GM23248 (cell line): Measurements from ENCODE around the gene THAP4. TPM values are rescaled to one million over a fixed set of nuclear protein-coding genes. Genes with fewer than 3 reads are reported as not detected.

ENCODE experiments used
- DNase-seq: peaks from one replicate; pipeline ENCODE4 v3.0.0-alpha.2; 2015
- H2AFZ ChIP-seq: fragments of 200-600 bp; sonication (generic); 2 replicates; pipeline ENCODE4 v1.6.1; 2016; ENCODE audit warnings: antibody characterized with exemption
- H3F3A ChIP-seq: fragments of 200-600 bp; sonication (generic); 2 replicates; pipeline ENCODE4 v1.6.1; 2016; ENCODE audit warnings: mild to moderate bottlenecking, antibody characterized with exemption, mixed run types; ENCODE audit not compliant: insufficient read depth
- H3K27ac ChIP-seq: fragments of 200-600 bp; sonication (generic); 2 replicates; pipeline ENCODE4 v1.5.1; 2016; ENCODE audit warnings: mild to moderate bottlenecking
- H3K27me3 ChIP-seq: fragments of 200-600 bp; sonication (generic); replicated peaks from 2 replicates; pipeline ENCODE4 v1.6.1; 2016; ENCODE audit warnings: mild to moderate bottlenecking; ENCODE audit not compliant: insufficient read depth
- H3K36me3 ChIP-seq: fragments of 200-600 bp; sonication (generic); 2 replicates; pipeline ENCODE4 v1.6.1; 2016; ENCODE audit warnings: low read depth, mild to moderate bottlenecking
- H3K4me1 ChIP-seq: fragments of 200-600 bp; sonication (generic); 2 replicates; pipeline ENCODE4 v1.6.1; 2016; ENCODE audit warnings: mild to moderate bottlenecking; ENCODE audit not compliant: insufficient read depth
- H3K4me2 ChIP-seq: fragments of 200-600 bp; sonication (generic); one replicate; pipeline ENCODE4 v1.6.1; 2016; ENCODE audit warnings: mild to moderate bottlenecking; ENCODE audit not compliant: unreplicated experiment
- H3K4me3 ChIP-seq: fragments of 200-600 bp; sonication (generic); 2 replicates; pipeline ENCODE4 v1.5.1; 2016; ENCODE audit warnings: mild to moderate bottlenecking
- H3K79me2 ChIP-seq: fragments of 200-600 bp; sonication (generic); 2 replicates; pipeline ENCODE4 v1.6.1; 2016; ENCODE audit warnings: mild to moderate bottlenecking; ENCODE audit not compliant: insufficient read depth
- H3K9ac ChIP-seq: fragments of 200-600 bp; sonication (generic); 2 replicates; pipeline ENCODE4 v1.6.1; 2016; ENCODE audit warnings: mild to moderate bottlenecking
- H3K9me2 ChIP-seq: fragments of 200-600 bp; sonication (generic); 2 replicates; pipeline ENCODE4 v1.6.1; 2016; ENCODE audit warnings: mixed run types, mild to moderate bottlenecking, moderate library complexity; ENCODE audit not compliant: insufficient read depth
- H3K9me3 ChIP-seq: fragments of 200-600 bp; sonication (generic); one replicate; pipeline ENCODE4 v1.6.1; 2017; ENCODE audit warnings: low read depth
- H4K20me1 ChIP-seq: fragments of 200-600 bp; sonication (generic); 2 replicates; pipeline ENCODE4 v1.6.0; 2016; ENCODE audit not compliant: insufficient read depth
- EZH2 ChIP-seq: fragments of 200-600 bp; sonication (generic); IDR thresholded peaks from 2 replicates; pipeline ENCODE4 v1.6.1; 2018; ENCODE audit warnings: antibody characterized with exemption, mild to moderate bottlenecking; ENCODE audit not compliant: insufficient read depth, poor library complexity, severe bottlenecking
- EZH2phosphoT487 ChIP-seq: fragments of 200-600 bp; sonication (generic); IDR thresholded peaks from 2 replicates; pipeline ENCODE4 v1.6.1; 2018; ENCODE audit warnings: antibody characterized with exemption, moderate library complexity, mild to moderate bottlenecking, low read depth; ENCODE audit not compliant: insufficient read depth
- WGBS, 2 experiments: methylation state at CpG; one replicate each; pipeline ENCODE4 v1.1.6; 2015 to 2017; ENCODE audit warnings: low lambda C conversion rate in 2 of 2, low coverage in 1 of 2; ENCODE audit errors: missing lambda C conversion rate in 2 of 2; 5-methylcytosine and 5-hydroxymethylcytosine counted together
- in situ Hi-C: fragments of 300-500 bp; cut with MboI; formaldehyde crosslinking; loops from 2 replicates; pipeline ENCODE4 v1.15.0; 2020
- polyA plus RNA-seq: library from polyadenylated mRNA; unstranded; fragments of >200 nt; fragmentation: Nextera tagmentation; extraction: Ambion mirVana; gene quantifications from 2 replicates; pipeline ENCODE4 v1.2.1, GENCODE V29; 2016
- total RNA-seq: library from RNA; depleted of rRNA; stranded (reverse); fragments of >200 nt; shearing (Covaris generic); gene quantifications from 2 replicates; pipeline ENCODE4 v1.2.3, GENCODE V29; 2014

Gene THAP4
- total and polyA plus RNA-seq, 2 experiments from 2014 or later: 46.4 to 53.4 TPM

GRCh38 chr2:241645915-241646645 is 9.1 kb upstream of the THAP4 start:
- 86 to 87% methylated on average over 14 of the region's 14 CpGs for WGBS, 2 experiments
- Histone ChIP-seq H3K36me3 (no peaks in the 10 kb centered on the region), H3K9me2 (no peaks in the 10 kb centered on the region), H2AFZ (no peak overlapping the region), H3K27me3 (no peaks in the 10 kb centered on the region), H3K4me3 (no peak overlapping the region), H3K4me1 (no peaks in the 10 kb centered on the region), H3K4me2 (no peak overlapping the region), H3F3A (no peaks in the 10 kb centered on the region), H4K20me1 (peaks cover 3% of the 10 kb centered on the region; the same call in 1 of the 2 replicates), H3K27ac (no peak overlapping the region), H3K79me2 (peaks cover 100% of the 10 kb centered on the region), H3K9ac (no peak overlapping the region), H3K9me3 (no peaks in the 10 kb centered on the region)
- DNase-seq: no peak
- TF ChIP-seq EZH2 (no peak), EZH2phosphoT487 (no peak)
- in situ Hi-C loops: no loop called here

DNA sequence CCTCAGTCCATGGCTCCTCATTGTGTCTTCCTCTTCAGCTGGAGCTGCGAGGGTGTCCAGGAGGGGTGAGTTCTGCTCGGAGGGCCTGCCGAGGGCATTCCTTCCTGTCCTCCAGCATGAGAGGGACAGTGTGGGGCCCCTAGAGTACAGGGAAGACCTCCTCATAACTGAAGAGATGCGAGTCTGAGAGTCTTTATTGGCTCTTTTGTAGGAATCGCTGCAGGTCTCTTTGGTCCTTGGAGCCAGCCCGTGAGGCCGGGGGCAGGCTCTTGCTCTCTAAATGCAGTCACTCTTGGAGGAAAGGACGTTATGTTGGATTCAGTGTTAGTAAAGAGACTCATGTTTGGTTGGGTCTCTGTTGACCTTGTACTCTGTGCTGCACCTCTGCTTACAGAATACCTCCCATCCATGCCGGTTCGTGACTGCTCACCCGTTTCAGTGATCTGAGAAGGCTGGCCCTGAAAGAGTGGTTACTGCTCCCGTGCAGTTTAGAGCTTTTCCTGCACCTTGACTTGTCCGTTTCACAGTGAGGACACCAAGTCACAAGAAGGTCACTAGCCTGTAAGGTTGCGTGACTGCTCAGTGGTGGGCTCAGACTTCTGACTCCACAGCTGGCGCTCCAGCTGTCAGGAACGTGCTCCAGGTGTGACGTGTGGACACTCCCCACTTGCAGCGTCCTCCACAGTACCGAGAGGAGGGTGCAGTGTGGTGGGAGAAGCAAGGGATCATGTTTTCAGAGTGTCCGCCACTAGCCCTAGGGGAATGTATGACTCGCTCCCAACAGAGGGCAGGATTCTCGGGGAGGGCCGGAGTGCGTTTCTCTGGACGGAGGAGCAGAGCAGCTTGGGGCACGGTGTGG is 8.3 kb upstream of the THAP4 start:
- Histone ChIP-seq H3K79me2 (peaks cover 100% of the 10 kb centered on the region), H3K4me1 (no peaks in the 10 kb centered on the region), H3K27ac (no peak overlapping the region), H3F3A (no peaks in the 10 kb centered on the region), H3K9me3 (no peaks in the 10 kb centered on the region), H3K27me3 (no peaks in the 10 kb centered on the region), H3K4me3 (no peak overlapping the region), H2AFZ (no peak overlapping the region), H3K9me2 (no peaks in the 10 kb centered on the region), H3K36me3 (no peaks in the 10 kb centered on the region), H4K20me1 (peaks cover 6% of the 10 kb centered on the region; the same call in 1 of the 2 replicates), H3K9ac (no peak overlapping the region), H3K4me2 (no peak overlapping the region)
- WGBS, 2 experiments: 79% methylated on average over 26 of the region's 26 CpGs
- no peak for DNase-seq
- in situ Hi-C loops: no loop called here
- no peak for TF ChIP-seq EZH2phosphoT487
- TF ChIP-seq EZH2: no peak

GRCh38 chr2:241641631-241642030 is 4.7 kb upstream of the THAP4 start:
- peaks cover 8% of the 10 kb centered on the region for H3K4me1 ChIP-seq
- H3K36me3 ChIP-seq: no peaks in the 10 kb centered on the region
- no peaks in the 10 kb centered on the region for H3K9me3 ChIP-seq
- no peak overlapping the region for H2AFZ ChIP-seq
- no peak overlapping the region for H3K4me3 ChIP-seq
- 61 to 74% methylated on average over 2 of the region's 2 CpGs for WGBS, 2 experiments
- H3K9me2 ChIP-seq: no peaks in the 10 kb centered on the region
- H3K9ac ChIP-seq: no peak overlapping the region
- H4K20me1 ChIP-seq: peaks cover 7% of the 10 kb centered on the region; the same call in 1 of the 2 replicates
- H3K27me3 ChIP-seq: no peaks in the 10 kb centered on the region
- no peak overlapping the region for H3K27ac ChIP-seq
- H3K79me2 ChIP-seq: peaks cover 91% of the 10 kb centered on the region
- in situ Hi-C loops: no loop called here
- no peak overlapping the region for H3K4me2 ChIP-seq
- no peaks in the 10 kb centered on the region for H3F3A ChIP-seq
- TF ChIP-seq EZH2phosphoT487: no peak
- no peak for TF ChIP-seq EZH2
- no peak for DNase-seq

DNA sequence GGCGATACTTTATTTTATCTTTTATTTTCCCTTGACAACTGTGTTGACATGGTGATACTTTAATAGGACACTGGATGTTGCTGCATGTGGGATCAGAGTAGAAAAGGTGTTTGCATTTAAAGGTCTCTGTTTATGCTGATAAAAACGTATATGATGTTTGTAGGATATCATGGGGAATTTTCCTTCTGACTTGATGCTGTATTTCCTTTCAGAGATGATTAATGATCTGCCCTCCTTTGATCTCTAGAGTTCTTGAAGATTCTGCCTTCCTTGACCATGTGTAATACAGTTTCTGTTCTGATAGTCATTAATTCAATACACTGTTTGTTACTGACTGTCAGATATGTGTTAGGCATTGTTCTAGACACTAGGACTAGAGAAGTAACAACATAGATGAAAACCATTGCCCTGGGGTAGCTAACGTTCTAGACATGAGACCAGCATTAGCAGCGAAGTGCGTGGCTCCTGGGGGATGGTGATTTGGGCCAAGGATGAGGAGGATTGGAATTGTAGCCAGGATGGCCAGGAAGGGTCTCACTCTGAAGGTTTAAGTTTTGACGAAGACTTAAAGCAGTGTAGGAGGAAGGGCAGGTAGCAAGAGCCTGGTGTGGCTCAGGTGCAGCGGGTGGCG is 3.3 kb upstream of the THAP4 start:
- 77% methylated on average over 8 of the region's 8 CpGs for WGBS, 2 experiments
- no peak overlapping the region for H3K9ac ChIP-seq

More for the DNA sequence above, 3.3 kb upstream of the THAP4 start:
- TF ChIP-seq EZH2phosphoT487 (no peak), EZH2 (no peak)
- H4K20me1 ChIP-seq: peaks cover 7% of the 10 kb centered on the region; the same call in 1 of the 2 replicates
- H3K27me3 ChIP-seq: no peaks in the 10 kb centered on the region
- no peak for DNase-seq
- no peaks in the 10 kb centered on the region for H3K9me3 ChIP-seq
- no peak overlapping the region for H3K4me3 ChIP-seq
- H3K27ac ChIP-seq: no peak overlapping the region
- H3K9me2 ChIP-seq: no peaks in the 10 kb centered on the region
- peaks cover 9% of the 10 kb centered on the region; the same call in 1 of the 2 replicates for H3F3A ChIP-seq
- H3K79me2 ChIP-seq: peaks cover 89% of the 10 kb centered on the region
- no peaks in the 10 kb centered on the region for H3K36me3 ChIP-seq
- in situ Hi-C loops: no loop called here
- H3K4me1 ChIP-seq: peaks cover 13% of the 10 kb centered on the region
- no peak overlapping the region for H2AFZ ChIP-seq
- H3K4me2 ChIP-seq: no peak overlapping the region
